CD4-positive, alpha-beta T cell treated with Interleukin-15 for 4 hours (primary cell): ENCODE results near the gene ROBO2.

Source experiments
- DNase-seq: peaks from one replicate; pipeline ENCODE4 v3.0.0-alpha.2; 2020; ENCODE audit warnings: low spot score

The ROBO2 gene

GRCh38 chr3:77125966-77126365 is 86.1 kb downstream of the ROBO2 start:
- DNase-seq, result no peak

DNA sequence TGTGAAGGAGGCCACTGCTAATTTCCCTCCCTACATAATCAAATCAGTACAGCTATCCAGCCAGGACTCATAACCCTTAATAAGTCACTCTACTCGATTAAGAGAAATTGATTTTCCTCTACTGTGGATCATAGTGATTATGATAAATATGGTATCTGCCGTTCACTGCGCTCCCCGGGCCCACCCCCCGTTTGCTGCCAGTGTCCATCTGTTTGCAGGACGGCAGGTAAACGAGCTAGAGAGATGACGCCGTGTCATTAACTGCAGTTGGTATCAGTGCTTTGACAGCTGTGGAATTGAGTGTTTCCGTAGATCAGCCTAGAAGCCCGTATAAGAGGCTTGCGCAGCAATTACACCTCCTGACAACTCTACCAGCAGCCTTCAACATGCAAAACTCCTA is 94.9 kb downstream of the ROBO2 start:
- DNase-seq, result no peak

DNA sequence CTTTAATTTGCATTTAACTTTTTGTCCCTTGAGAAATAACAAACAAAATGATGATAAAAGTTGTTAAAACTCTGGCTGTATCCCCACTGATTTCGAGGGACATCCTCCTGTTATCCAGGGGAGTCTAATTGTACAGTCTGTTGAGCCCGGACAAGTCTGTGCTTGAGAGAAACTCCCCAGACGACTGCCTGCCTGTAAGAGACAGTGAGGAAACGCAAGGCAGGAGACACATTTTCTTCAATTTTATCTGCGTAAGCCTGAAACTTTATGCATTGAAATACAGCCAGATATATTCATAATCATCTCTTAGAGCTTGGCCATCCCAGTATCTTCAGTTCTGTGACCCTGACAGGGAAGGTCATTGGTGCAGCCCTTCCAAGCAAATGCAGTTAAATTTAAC is 97.7 kb downstream of the ROBO2 start:
- DNase-seq, result no peak

GRCh38 chr3:77139624-77140023 is 99.7 kb downstream of the ROBO2 start:
- no peak for DNase-seq

GRCh38 chr3:77141423-77141822 is 101.5 kb downstream of the ROBO2 start:
- DNase-seq, result no peak

- no peak for DNase-seq
Measured at GRCh38 chr3:77142578-77142977, 102.7 kb downstream of the ROBO2 start.

GRCh38 chr3:77146004-77146403 is 106.1 kb downstream of the ROBO2 start:
- DNase-seq, result no peak

DNA sequence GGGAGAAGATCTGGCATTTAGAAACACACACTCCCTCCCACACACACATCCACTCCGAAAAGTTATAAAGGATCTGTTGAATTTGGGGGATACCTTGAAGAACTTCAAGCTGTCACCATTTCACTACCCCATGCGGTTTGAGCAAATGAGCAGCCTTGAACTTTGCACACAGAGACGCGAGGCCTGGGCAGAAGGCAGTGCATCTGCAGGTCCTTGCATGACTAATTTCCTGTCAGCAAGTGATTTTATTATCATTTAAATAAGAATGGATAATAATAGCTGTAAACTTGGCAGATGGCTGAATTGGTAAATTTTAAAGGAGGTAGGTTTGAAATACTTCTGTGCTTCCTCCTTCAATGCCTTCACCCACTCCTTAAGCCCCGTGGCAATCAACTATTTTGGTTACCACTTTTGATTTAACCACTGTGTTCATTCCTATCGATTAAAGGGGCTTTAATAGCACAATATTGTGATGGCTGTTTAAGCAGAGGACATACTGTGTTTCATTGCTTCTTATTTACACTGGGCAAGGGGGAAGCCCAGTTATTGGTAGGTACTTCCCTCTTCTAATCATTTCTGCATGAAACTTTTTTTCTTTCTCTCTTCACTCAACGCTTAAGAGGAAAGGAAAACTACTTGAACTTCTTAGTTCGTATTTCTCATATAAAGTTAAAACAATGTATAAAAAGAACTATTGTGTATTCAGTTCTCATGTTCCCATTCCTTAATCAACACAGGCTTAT is 108.1 kb downstream of the ROBO2 start:
- DNase-seq, result no peak

- DNase-seq, result no peak
Measured at GRCh38 chr3:77149382-77149781, 109.5 kb downstream of the ROBO2 start.

GRCh38 chr3:77150028-77150427 is 110.1 kb downstream of the ROBO2 start:
- no peak for DNase-seq

- DNase-seq, result no peak
Measured at GRCh38 chr3:77150759-77151158, 110.9 kb downstream of the ROBO2 start.

- DNase-seq, result no peak
Measured at GRCh38 chr3:77158730-77159581, 119.1 kb downstream of the ROBO2 start.

DNA sequence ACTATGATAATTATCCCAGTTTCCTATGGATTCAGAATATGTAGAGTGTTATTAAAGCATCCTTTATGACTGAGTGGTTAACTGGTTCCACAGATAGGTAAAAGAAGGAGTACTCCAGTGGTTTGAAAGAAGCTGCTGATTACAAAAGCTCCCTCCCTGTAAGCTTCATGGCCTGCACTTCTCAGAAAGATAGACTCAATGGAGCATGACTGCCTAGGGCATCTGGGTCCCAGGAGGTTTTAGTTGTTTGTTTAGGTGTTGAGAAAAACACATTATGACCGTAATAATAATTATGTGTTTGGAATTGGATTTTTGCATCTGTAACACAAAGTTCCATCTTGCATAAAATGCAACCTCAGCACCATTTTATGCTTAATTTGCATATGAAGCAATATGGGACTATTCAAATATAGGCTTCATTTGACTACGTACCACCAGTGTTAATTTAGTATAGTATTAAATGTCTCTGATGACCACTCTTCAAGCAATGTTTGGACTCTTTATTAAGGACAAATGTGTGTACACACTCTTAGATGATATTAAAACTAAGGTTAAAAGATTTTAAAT is 121.1 kb downstream of the ROBO2 start:
- no peak for DNase-seq

DNA sequence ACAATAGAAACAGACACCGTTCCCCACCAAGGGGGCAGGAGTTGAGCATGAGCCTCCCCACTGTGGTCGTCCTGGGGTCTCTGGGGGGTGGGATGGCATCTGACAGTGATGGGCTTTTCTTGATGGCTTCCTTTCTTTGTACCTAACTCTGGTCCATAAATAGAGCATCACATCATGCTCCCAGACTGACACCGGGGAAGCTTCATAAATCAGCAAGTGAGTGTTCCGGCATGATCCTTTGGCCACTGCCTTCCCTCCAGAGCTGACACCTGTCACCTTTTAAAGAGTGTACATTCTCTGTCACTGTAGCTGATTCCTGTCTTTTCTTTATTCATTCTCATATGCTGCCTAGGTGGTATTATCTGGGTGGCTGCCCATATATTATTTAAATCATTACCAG is 129.9 kb downstream of the ROBO2 start:
- DNase-seq, result no peak

- no peak for DNase-seq
Measured at GRCh38 chr3:77171026-77171425, 131.1 kb downstream of the ROBO2 start.

- DNase-seq, result no peak
Measured at GRCh38 chr3:77179762-77180161, 139.9 kb downstream of the ROBO2 start.

- no peak for DNase-seq
Measured at GRCh38 chr3:77182341-77182740, 142.4 kb downstream of the ROBO2 start.

DNA sequence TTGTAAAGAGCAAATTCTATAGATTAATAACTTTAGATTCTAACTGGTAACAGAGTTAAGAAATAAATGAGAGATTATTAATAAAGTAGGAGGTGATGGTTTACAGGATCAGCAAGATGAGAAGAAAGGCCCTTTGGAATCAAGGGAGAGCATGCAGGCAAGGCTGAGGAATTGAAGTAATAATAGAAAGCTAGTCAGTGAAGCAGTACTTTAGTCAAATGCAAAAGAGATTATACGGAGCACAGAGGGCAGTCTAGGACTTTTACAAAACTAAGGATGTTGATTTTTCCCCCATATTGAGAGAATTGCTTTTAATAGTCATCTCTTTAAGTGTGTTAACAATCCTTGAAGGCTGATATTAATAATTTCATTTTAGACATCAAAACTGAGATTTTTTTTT is 146.4 kb downstream of the ROBO2 start:
- DNase-seq, result no peak

- DNase-seq, result no peak
Measured at GRCh38 chr3:77186728-77187127, 146.8 kb downstream of the ROBO2 start.

GRCh38 chr3:77188210-77188609 is 148.3 kb downstream of the ROBO2 start:
- DNase-seq, result no peak

- DNase-seq, result no peak
Measured at GRCh38 chr3:77189258-77189657, 149.4 kb downstream of the ROBO2 start.

- no peak for DNase-seq
Measured at GRCh38 chr3:77189684-77190083, 149.8 kb downstream of the ROBO2 start.

GRCh38 chr3:77190374-77190773 is 150.5 kb downstream of the ROBO2 start:
- DNase-seq, result no peak
